ENCODE results near the gene LYPD6.

DNA sequence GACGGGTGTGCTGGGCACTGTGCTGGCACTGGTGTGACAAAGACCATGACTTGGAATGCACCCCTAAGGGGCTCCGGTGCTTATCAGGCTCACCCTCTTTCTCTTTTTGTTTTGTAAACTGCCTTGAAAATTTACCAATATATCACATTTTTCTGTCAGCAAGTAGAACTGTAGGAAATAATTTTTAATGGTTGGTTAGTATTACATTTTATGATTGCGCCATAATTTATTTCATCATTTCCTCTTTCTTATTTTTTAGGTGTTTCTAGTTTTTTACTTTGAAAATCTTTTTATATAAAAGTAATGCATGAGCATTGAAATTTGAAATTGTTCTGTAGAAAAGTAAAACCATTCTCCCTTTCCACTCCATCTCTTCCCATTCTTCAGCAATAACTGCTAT, 156.3 kb downstream of the LYPD6 start:
- TF ChIP-seq POLR2A (IDR thresholded peaks at IDR 0.05) (no peak), EP300 (IDR thresholded peaks at IDR 0.05) (no peak)
- TF ChIP-seq, protein P1, sequence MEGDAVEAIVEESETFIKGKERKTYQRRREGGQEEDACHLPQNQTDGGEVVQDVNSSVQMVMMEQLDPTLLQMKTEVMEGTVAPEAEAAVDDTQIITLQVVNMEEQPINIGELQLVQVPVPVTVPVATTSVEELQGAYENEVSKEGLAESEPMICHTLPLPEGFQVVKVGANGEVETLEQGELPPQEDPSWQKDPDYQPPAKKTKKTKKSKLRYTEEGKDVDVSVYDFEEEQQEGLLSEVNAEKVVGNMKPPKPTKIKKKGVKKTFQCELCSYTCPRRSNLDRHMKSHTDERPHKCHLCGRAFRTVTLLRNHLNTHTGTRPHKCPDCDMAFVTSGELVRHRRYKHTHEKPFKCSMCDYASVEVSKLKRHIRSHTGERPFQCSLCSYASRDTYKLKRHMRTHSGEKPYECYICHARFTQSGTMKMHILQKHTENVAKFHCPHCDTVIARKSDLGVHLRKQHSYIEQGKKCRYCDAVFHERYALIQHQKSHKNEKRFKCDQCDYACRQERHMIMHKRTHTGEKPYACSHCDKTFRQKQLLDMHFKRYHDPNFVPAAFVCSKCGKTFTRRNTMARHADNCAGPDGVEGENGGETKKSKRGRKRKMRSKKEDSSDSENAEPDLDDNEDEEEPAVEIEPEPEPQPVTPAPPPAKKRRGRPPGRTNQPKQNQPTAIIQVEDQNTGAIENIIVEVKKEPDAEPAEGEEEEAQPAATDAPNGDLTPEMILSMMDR (IDR thresholded peaks at IDR 0.05): no peak
